ENCODE measurements around the gene SEMA7A.
"Not testable (repeated sequence)": the region's sequence is repeated elsewhere in the genome, so short reads cannot be mapped to it uniquely, and the experiment has no call there.

SEMA7A gene

GRCh38 chr15:74373056-74373650 lies 60.6 kb downstream of the SEMA7A start:
- DNase-seq (ENCODE audit: low spot score), result peak; percentile 4

- DNase-seq (ENCODE audit: low spot score), result no peak
Observed at GRCh38 chr15:74370471-74370870, 63.3 kb downstream of the SEMA7A start.

GRCh38 chr15:74369756-74370155 lies 64.0 kb downstream of the SEMA7A start:
- no peak for DNase-seq (ENCODE audit: low spot score)

- no peak for DNase-seq (ENCODE audit: low spot score)
Observed at GRCh38 chr15:74369084-74369745, 64.5 kb downstream of the SEMA7A start.

GRCh38 chr15:74368121-74368520 lies 65.6 kb downstream of the SEMA7A start:
- DNase-seq (ENCODE audit: low spot score), result no peak

GRCh38 chr15:74367296-74367854 lies 66.4 kb downstream of the SEMA7A start, which contains the start of gene CYP11A1:
TSS of gene CYP11A1 (minus strand) at chr15:74367646. CDS start at chr15:74367585, 61 bp downstream.
- no peak for DNase-seq (ENCODE audit: low spot score)

- DNase-seq (ENCODE audit: low spot score), result peak; percentile 58
Observed at GRCh38 chr15:74365598-74366445, 67.9 kb downstream of the SEMA7A start.

- DNase-seq (ENCODE audit: low spot score), result no peak
Observed at GRCh38 chr15:74364936-74365597, 68.7 kb downstream of the SEMA7A start.

- DNase-seq (ENCODE audit: low spot score), result no peak
Observed at GRCh38 chr15:74362482-74362881, 71.3 kb downstream of the SEMA7A start.

GRCh38 chr15:74360855-74361254 lies 72.9 kb downstream of the SEMA7A start:
- DNase-seq (ENCODE audit: low spot score), result not testable (repeated sequence)

GRCh38 chr15:74359376-74359775 lies 74.4 kb downstream of the SEMA7A start:
- not testable (repeated sequence) for DNase-seq (ENCODE audit: low spot score)

Measured in HuH-7 (cell line).